Nephron (organoid): ENCODE data around the gene SLCO2B1.

Experiments used
- H3K27ac Mint-ChIP-seq, 3 experiments: 2 replicates each; pipeline ENCODE4 v1.8.0; 2020; ENCODE audit warnings: mixed read lengths in 3 of 3, mild to moderate bottlenecking in 2 of 3, moderate library complexity in 1 of 3
- H3K27me3 Mint-ChIP-seq: 2 replicates; pipeline ENCODE4 v1.8.0; 2021; ENCODE audit warnings: low read depth, mild to moderate bottlenecking, moderate library complexity, mixed read lengths
- H3K36me3 Mint-ChIP-seq: 2 replicates; pipeline ENCODE4 v1.8.0; 2020; ENCODE audit warnings: low read depth, mixed read lengths
- H3K4me1 Mint-ChIP-seq: 2 replicates; pipeline ENCODE4 v1.8.0; 2020; ENCODE audit warnings: mixed read lengths
- H3K4me3 Mint-ChIP-seq, 3 experiments: 2 replicates each; pipeline ENCODE4 v1.8.0; 2020; ENCODE audit warnings: mild to moderate bottlenecking in 3 of 3, mixed read lengths in 3 of 3, moderate library complexity in 2 of 3
- H3K9me3 Mint-ChIP-seq: 2 replicates; pipeline ENCODE4 v1.8.0; 2020; ENCODE audit warnings: mixed read lengths
- CTCF ChIP-seq, 3 experiments: fragments of 200-600 bp; sonication (generic); IDR thresholded peaks; one replicate each; pipeline ENCODE4 v1.5.0; 2021; ENCODE audit warnings: antibody characterized with exemption in 3 of 3; ENCODE audit not compliant: unreplicated experiment in 3 of 3

SLCO2B1 gene

DNA sequence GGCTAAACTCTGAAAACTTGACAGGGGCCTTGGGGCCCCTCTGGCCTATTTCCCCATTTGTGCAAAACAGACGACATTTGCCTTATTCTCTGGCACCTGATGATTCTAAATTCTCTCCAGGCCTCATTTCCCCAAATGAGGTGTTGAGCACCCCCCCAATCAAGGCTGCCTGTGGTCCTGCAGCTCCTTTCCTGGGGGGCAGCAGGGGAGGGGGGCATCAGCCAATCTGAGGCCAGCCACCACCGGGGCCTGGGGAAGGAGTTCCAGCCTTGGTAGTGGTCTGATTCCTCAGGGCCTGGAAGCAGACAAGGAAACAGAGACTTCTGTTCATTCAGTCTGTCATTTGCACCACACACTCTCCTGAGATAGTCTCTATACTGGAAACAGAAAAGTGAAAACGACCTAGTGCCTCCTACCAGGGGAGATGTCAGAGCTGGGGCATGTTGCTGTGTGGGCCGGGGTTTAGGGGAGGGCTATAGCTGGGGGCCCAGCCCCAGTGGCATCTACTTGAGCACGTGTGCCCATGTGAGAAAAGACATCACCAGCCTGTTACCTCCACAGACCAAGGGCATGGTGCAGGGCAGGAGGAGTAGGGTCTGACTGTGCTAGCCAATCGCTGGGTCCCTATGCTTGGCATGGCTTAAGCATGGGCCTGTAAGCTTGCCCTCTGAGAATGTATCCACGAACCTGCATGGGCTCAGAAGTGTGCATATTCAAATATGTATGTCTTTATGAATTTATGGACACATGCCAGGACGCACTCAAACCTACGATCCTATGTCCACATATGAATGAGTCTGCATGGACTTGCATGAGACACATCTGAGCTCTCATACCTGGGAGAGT lies 87.9 kb downstream of the SLCO2B1 start:
- Mint-ChIP-seq H3K4me1 (peaks cover 6% of the 10 kb centered on the region), H3K27ac (no peak overlapping the region), H3K4me3 (peak overlapping the region; percentile 36 to 80 (median 72)), H3K9me3 (no peaks in the 10 kb centered on the region), H3K27me3 (peaks cover 75% of the 10 kb centered on the region), H3K36me3 (no peaks in the 10 kb centered on the region)
- no peak for TF ChIP-seq CTCF (IDR thresholded peaks at IDR 0.05; ENCODE audit: unreplicated experiment in 3 of 3)

GRCh38 chr11:75239531-75240290 lies 88.8 kb downstream of the SLCO2B1 start:
- Mint-ChIP-seq H3K4me3 (peak overlapping the region; percentile 72 to 80 (median 79)), H3K27me3 (peaks cover 82% of the 10 kb centered on the region), H3K27ac (no peak overlapping the region), H3K36me3 (no peaks in the 10 kb centered on the region), H3K9me3 (no peaks in the 10 kb centered on the region), H3K4me1 (peaks cover 6% of the 10 kb centered on the region)
- no peak for TF ChIP-seq CTCF (IDR thresholded peaks at IDR 0.05; ENCODE audit: unreplicated experiment in 3 of 3)

DNA sequence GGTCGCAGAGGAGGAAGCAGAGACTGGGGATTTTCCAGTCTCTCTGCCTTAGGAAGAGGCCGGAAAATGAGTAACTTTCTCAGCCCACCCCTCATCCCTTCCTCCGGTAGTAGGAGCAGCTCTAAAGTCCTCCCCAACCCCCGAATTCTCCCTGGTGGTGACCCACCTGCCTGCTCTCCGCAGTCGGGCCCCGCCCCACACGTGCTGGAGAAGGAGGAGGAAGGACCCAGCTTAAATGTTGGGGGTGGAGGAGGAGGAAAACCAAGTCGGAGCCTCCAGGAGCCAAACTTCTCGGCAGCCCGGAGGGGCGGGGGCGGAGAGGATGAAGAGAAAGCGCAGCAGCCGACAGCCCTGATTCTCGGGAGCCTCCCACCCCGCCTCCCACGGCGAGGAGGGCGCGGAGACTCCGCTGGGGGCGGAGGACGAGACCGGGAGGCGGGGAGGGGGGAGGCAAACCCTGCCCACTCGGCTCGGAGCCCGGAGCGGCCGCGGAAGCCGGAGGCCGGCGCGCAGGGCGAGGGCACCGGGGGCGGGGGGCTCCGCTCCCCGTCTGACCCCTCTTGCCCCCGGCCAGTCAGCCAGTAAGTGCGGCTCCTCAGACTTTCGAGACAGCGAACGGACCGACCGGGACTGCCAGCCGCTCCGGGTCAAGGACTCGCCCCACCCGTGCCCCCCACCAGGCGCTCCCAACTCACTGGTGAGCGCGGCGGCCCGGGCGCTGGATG lies 89.6 kb downstream of the SLCO2B1 start, which contains the start of gene TPBGL:
Gene TPBGL, plus strand, starts transcription at position 464 of the 725 bp plus-strand sequence. CDS start 276 bp downstream, outside the sequence.
- H3K27me3 Mint-ChIP-seq: peaks cover 89% of the 10 kb centered on the region
- H3K9me3 Mint-ChIP-seq: no peaks in the 10 kb centered on the region
- H3K4me1 Mint-ChIP-seq: peaks cover 6% of the 10 kb centered on the region
- H3K4me3 Mint-ChIP-seq: peak within 1 kb of the TSS; percentile 72 to 80 (median 79)
- TF ChIP-seq CTCF (IDR thresholded peaks at IDR 0.05; ENCODE audit: unreplicated experiment in 3 of 3): no peak
- no peaks in the 10 kb centered on the region for H3K36me3 Mint-ChIP-seq
- H3K27ac Mint-ChIP-seq: no peak within 1 kb of the TSS

GRCh38 chr11:75241036-75241905 lies 90.4 kb downstream of the SLCO2B1 start:
- H3K9me3 Mint-ChIP-seq: no peaks in the 10 kb centered on the region
- H3K4me1 Mint-ChIP-seq: no peaks in the 10 kb centered on the region
- peak; percentile 79 to 86 (median 83) for TF ChIP-seq CTCF (IDR thresholded peaks at IDR 0.05; ENCODE audit: unreplicated experiment in 3 of 3)
- peak overlapping the region; percentile 68 to 71 (median 69) for H3K4me3 Mint-ChIP-seq
- H3K27ac Mint-ChIP-seq: no peak overlapping the region
- peaks cover 88% of the 10 kb centered on the region for H3K27me3 Mint-ChIP-seq
- no peaks in the 10 kb centered on the region for H3K36me3 Mint-ChIP-seq
